ENCODE measurements around the gene XXYLT1. TPM values are rescaled to one million over a fixed set of nuclear protein-coding genes. Genes with fewer than 3 reads are reported as not detected.

The XXYLT1 gene
- total and polyA plus RNA-seq, 12 donors: 6.2 to 14.6 (median 9.3) TPM

DNA sequence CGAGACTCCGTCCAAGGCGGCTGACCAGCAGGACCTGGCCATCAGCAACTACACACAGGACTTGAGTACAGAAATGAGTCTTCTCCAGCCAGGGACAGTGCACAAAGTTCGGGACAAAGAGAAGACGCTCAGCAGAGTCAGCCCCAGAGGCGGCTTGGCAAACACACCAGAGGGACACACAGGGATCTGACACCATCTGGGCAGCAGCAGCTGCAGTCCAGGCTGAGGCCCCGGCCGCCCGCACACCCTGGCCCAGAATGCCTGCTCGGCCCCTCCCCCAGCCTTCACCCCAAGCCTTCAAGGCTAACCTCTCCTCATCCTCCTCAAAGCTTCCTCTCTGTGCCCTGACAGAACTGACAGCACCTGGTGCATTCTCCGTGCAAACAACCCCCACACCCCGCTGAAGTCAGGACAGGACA lies 61.1 kb downstream of the XXYLT1 start:
- Histone ChIP-seq H3K9me3 (replicated peaks in 1 of 3) (no peaks in the 10 kb centered on the region), H3K27ac (peak overlapping the region in 4 of 5 donors; percentile 53 to 91 (median 87)), H3K27me3 (no peaks in the 10 kb centered on the region), H3K4me1 (replicated peaks in 1 of 2) (peaks cover 32 to 38% of the 10 kb centered on the region in 2 donors), H3K4me3 (no peak overlapping the region), H3K36me3 (replicated peaks in 1 of 2) (no peaks in the 10 kb centered on the region)
- 19 to 52% (median 50%) methylated on average over 3 to 12 of the region's 12 CpGs for WGBS, 4 donors
- intact Hi-C loops (cut with DNase I): no loop called here
- DNase-seq: peak in 6 of 7 donors; percentile 50 to 83 (median 59)
- TF ChIP-seq POLR2A (IDR thresholded peaks at IDR 0.05): no peak
- TF ChIP-seq, protein P1, sequence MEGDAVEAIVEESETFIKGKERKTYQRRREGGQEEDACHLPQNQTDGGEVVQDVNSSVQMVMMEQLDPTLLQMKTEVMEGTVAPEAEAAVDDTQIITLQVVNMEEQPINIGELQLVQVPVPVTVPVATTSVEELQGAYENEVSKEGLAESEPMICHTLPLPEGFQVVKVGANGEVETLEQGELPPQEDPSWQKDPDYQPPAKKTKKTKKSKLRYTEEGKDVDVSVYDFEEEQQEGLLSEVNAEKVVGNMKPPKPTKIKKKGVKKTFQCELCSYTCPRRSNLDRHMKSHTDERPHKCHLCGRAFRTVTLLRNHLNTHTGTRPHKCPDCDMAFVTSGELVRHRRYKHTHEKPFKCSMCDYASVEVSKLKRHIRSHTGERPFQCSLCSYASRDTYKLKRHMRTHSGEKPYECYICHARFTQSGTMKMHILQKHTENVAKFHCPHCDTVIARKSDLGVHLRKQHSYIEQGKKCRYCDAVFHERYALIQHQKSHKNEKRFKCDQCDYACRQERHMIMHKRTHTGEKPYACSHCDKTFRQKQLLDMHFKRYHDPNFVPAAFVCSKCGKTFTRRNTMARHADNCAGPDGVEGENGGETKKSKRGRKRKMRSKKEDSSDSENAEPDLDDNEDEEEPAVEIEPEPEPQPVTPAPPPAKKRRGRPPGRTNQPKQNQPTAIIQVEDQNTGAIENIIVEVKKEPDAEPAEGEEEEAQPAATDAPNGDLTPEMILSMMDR (IDR thresholded peaks at IDR 0.05): no peak

DNA sequence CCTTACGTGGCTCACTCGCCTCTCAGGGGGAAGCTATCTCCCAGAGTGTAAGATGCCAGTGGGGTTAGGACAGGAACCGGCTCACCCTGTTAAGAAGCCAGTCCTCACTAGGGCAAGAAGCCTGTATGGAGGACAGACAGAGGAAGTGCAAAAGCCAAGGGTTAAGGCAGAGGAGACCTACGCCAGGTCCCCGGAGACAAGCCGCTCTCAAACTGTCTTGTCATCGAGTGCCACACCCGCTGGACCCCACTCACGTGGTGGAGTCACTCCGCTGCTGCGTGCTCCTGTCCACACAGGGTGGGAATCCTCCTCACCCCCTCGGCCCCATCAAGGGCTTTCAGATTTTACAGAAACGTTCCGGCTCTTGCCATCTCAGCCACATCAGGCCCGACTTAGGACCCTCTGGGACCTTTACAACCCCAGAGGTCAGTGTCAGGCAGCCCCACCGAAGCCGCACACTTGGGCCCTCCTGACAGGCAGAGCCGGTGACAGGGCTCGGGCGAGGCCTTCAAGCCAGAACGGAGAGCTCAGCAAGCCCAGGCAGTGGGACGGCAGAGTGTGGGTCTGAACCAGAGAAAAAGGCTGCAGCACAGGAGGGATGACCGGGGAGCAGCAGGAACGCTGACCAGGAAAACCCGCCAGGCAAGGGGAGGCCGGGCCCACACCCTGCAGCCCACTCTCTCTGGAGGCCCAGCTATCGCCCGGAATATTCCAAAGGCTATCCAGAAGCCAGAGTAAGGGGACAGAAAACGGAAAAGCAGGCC lies 61.7 kb downstream of the XXYLT1 start:
- intact Hi-C loops (cut with DNase I): no loop called here
- H3K27ac ChIP-seq: peak overlapping the region in 4 of 5 donors; percentile 53 to 91 (median 87)
- H3K4me1 ChIP-seq (replicated peaks in 1 of 2): peaks cover 36 to 44% of the 10 kb centered on the region in 2 donors
- WGBS, 4 donors: 67 to 80% (median 76%) methylated on average over 16 to 29 of the region's 29 CpGs
- no peaks in the 10 kb centered on the region for H3K36me3 ChIP-seq (replicated peaks in 1 of 2)
- H3K9me3 ChIP-seq (replicated peaks in 1 of 3): no peaks in the 10 kb centered on the region
- no peak overlapping the region for H3K4me3 ChIP-seq
- no peaks in the 10 kb centered on the region for H3K27me3 ChIP-seq
- peak in 1 of 7 donors; percentile 54 for DNase-seq
- TF ChIP-seq, protein P1 (IDR thresholded peaks at IDR 0.05): no peak
- TF ChIP-seq POLR2A (IDR thresholded peaks at IDR 0.05): no peak

DNA sequence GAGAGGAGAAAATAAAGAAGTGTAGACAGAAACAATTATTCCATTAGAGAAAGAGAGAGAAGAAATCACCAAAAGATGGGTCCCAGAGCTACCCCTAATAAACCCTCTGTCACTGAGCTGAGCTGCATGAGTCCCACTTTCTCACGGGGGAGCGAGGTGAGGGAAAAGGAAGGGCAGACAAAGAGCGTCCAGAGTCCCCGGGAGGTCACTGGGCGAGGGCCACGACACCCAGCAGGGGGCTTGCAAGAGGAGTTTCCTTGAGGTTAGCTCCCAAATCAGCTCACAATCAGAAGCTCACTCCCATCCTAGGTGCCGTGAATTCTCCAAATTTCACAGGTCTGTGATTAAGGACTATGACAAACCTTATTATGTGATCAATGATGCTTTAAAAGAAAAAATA lies 62.3 kb downstream of the XXYLT1 start:
- Histone ChIP-seq H3K27me3 (no peaks in the 10 kb centered on the region), H3K9me3 (replicated peaks in 1 of 3) (no peaks in the 10 kb centered on the region), H3K36me3 (replicated peaks in 1 of 2) (no peaks in the 10 kb centered on the region), H3K4me3 (no peak overlapping the region), H3K27ac (peak overlapping the region in 4 of 5 donors; percentile 53 to 91 (median 87)), H3K4me1 (replicated peaks in 1 of 2) (peaks cover 37 to 49% of the 10 kb centered on the region in 2 donors)
- DNase-seq: peak in 2 of 7 donors; percentile 7 to 37
- intact Hi-C loops (cut with DNase I): no loop called here
- TF ChIP-seq, protein P1 (IDR thresholded peaks at IDR 0.05): no peak
- no peak for TF ChIP-seq POLR2A (IDR thresholded peaks at IDR 0.05)
- WGBS, 4 donors: 82 to 87% (median 85%) methylated on average over 7 of the region's 7 CpGs

DNA sequence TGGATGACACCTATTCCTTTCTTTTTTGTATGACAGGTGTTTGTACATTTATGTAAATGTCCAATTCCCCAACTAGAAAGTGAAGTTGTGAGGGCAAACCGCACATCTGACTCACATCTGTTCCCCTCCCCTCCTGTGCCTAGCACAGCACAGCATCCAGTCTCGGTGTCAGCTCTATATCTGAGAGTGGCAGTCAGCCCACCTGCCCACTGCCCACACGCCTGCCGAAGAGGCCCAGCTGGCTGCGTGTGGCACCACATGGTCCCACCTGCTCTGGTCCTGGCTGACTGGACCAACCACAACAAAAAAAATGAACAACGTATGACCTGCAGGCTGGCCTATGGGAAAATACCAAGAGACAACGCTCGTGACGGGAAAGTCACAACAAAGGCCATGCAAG lies 62.8 kb downstream of the XXYLT1 start:
- no peaks in the 10 kb centered on the region for H3K9me3 ChIP-seq (replicated peaks in 1 of 3)
- H3K27ac ChIP-seq: peak overlapping the region in 2 of 5 donors; percentile 88 to 91
- WGBS, 4 donors: 80 to 90% (median 86%) methylated on average over 7 to 9 of the region's 9 CpGs
- H3K36me3 ChIP-seq (replicated peaks in 1 of 2): no peaks in the 10 kb centered on the region
- no peak overlapping the region for H3K4me3 ChIP-seq
- no peaks in the 10 kb centered on the region for H3K27me3 ChIP-seq
- peaks cover 37 to 53% of the 10 kb centered on the region in 2 donors for H3K4me1 ChIP-seq (replicated peaks in 1 of 2)
- no peak for TF ChIP-seq POLR2A (IDR thresholded peaks at IDR 0.05)
- TF ChIP-seq, protein P1 (IDR thresholded peaks at IDR 0.05): no peak
- intact Hi-C loops (cut with DNase I): no loop called here
- DNase-seq: peak in 2 of 7 donors; percentile 15 to 35

Data from adrenal gland (tissue), 12 donors.